Suprapubic skin (tissue), 4 donors: Measurements from ENCODE around the gene PAX5. TPM values are rescaled to one million over a fixed set of nuclear protein-coding genes. Genes with fewer than 3 reads are reported as not detected.
"Not testable (repeated sequence)": the region's sequence is repeated elsewhere in the genome, so short reads cannot be mapped to it uniquely, and the experiment has no call there.

Experiments
- DNase-seq, 2 donors: peaks; one replicate each; pipeline ENCODE4 v3.0.0-alpha.2; 2019; ENCODE audit warnings: low spot score in 2 of 2
- H3K27ac ChIP-seq: fragments of 200-600 bp; sonication (generic); one replicate; pipeline ENCODE4 v1.5.1; 2019
- H3K27me3 ChIP-seq: fragments of 200-600 bp; sonication (generic); one replicate; pipeline ENCODE4 v1.5.1; 2019
- H3K36me3 ChIP-seq: fragments of 200-600 bp; sonication (generic); one replicate; pipeline ENCODE4 v1.5.1; 2019
- H3K4me1 ChIP-seq: fragments of 200-600 bp; sonication (generic); one replicate; pipeline ENCODE4 v1.5.1; 2019
- H3K4me3 ChIP-seq: fragments of 200-600 bp; sonication (generic); one replicate; pipeline ENCODE4 v1.5.1; 2019; ENCODE audit warnings: mild to moderate bottlenecking
- H3K9me3 ChIP-seq: fragments of 200-600 bp; sonication (generic); one replicate; pipeline ENCODE4 v1.5.1; 2019
- CTCF ChIP-seq, 2 donors: fragments of 200-600 bp in 1 of 2; fragments of 450-650 bp in 1 of 2; sonication (generic) in 1 of 2; IDR thresholded peaks; one replicate each; pipeline ENCODE4 v1.5.1; 2016 to 2019; ENCODE audit warnings: antibody characterized with exemption in 2 of 2, mild to moderate bottlenecking in 1 of 2, moderate library complexity in 1 of 2
- EP300 ChIP-seq: sonication (generic); formaldehyde crosslinking; IDR thresholded peaks from one replicate; pipeline ENCODE4 v1.6.1; 2017; ENCODE audit warnings: antibody characterized with exemption
- POLR2A ChIP-seq, 2 donors: fragments of 450-650 bp; IDR thresholded peaks; one replicate each; pipeline ENCODE4 v1.6.1; 2017; ENCODE audit warnings: antibody characterized with exemption in 2 of 2, mild to moderate bottlenecking in 2 of 2, moderate library complexity in 2 of 2
- POLR2AphosphoS5 ChIP-seq, 3 donors: sonication (generic); formaldehyde crosslinking; IDR thresholded peaks; one replicate each; pipeline ENCODE4 v1.6.1; 2017; ENCODE audit warnings: antibody characterized with exemption in 3 of 3
- WGBS: methylation state at CpG from one replicate; pipeline ENCODE4 v1.1.5; 2018; 5-methylcytosine and 5-hydroxymethylcytosine counted together
- total RNA-seq, 4 donors: library from RNA; depleted of rRNA; stranded (reverse); fragments of >200 nt; gene quantifications; one replicate each; pipeline ENCODE4 v1.1.0, GENCODE V29; 2016

PAX5 gene
- total RNA-seq, 4 donors from 2014 or later: 0.04 TPM; not detected in 3

GRCh38 chr9:37066139-37066725 is 32.2 kb upstream of the PAX5 start:
- Histone ChIP-seq H3K27me3 (peaks cover 37% of the 10 kb centered on the region), H3K9me3 (no peaks in the 10 kb centered on the region), H3K4me1 (no peaks in the 10 kb centered on the region), H3K4me3 (no peak overlapping the region), H3K27ac (no peak overlapping the region), H3K36me3 (no peaks in the 10 kb centered on the region)
- DNase-seq: no peak
- no peak for TF ChIP-seq POLR2AphosphoS5 (IDR thresholded peaks at IDR 0.05)
- no peak for TF ChIP-seq CTCF (IDR thresholded peaks at IDR 0.05)
- TF ChIP-seq POLR2A (IDR thresholded peaks at IDR 0.05): no peak
- no peak for TF ChIP-seq EP300
- WGBS: 40% methylated on average over 3 of the region's 3 CpGs

GRCh38 chr9:37062336-37062735 is 28.3 kb upstream of the PAX5 start:
- Histone ChIP-seq H3K4me3 (no peak overlapping the region), H3K4me1 (no peaks in the 10 kb centered on the region), H3K36me3 (no peaks in the 10 kb centered on the region), H3K9me3 (no peaks in the 10 kb centered on the region), H3K27ac (no peak overlapping the region), H3K27me3 (peaks cover 52% of the 10 kb centered on the region)
- DNase-seq: no peak
- WGBS: 89% methylated on average over 4 of the region's 4 CpGs
- no peak for TF ChIP-seq POLR2AphosphoS5 (IDR thresholded peaks at IDR 0.05)
- TF ChIP-seq CTCF (IDR thresholded peaks at IDR 0.05): no peak
- no peak for TF ChIP-seq EP300
- TF ChIP-seq POLR2A (IDR thresholded peaks at IDR 0.05): no peak

- peaks cover 52% of the 10 kb centered on the region for H3K27me3 ChIP-seq
- H3K27ac ChIP-seq: no peak overlapping the region
- H3K36me3 ChIP-seq: no peaks in the 10 kb centered on the region
- TF ChIP-seq POLR2A (IDR thresholded peaks at IDR 0.05): no peak
- no peak for TF ChIP-seq EP300
- no peak for TF ChIP-seq CTCF (IDR thresholded peaks at IDR 0.05)
- TF ChIP-seq POLR2AphosphoS5 (IDR thresholded peaks at IDR 0.05): no peak
- 79% methylated on average over 2 of the region's 2 CpGs for WGBS
- DNase-seq: no peak
- no peaks in the 10 kb centered on the region for H3K4me1 ChIP-seq
- H3K9me3 ChIP-seq: no peaks in the 10 kb centered on the region
- H3K4me3 ChIP-seq: no peak overlapping the region
Measured at GRCh38 chr9:37061768-37062167, 27.7 kb upstream of the PAX5 start.

GRCh38 chr9:37060833-37061232 is 26.8 kb upstream of the PAX5 start:
- Histone ChIP-seq H3K9me3 (no peaks in the 10 kb centered on the region), H3K27me3 (peaks cover 51% of the 10 kb centered on the region), H3K4me3 (no peak overlapping the region), H3K27ac (no peak overlapping the region), H3K4me1 (no peaks in the 10 kb centered on the region), H3K36me3 (no peaks in the 10 kb centered on the region)
- 80% methylated on average over 4 of the region's 4 CpGs for WGBS
- no peak for TF ChIP-seq POLR2AphosphoS5 (IDR thresholded peaks at IDR 0.05)
- TF ChIP-seq POLR2A (IDR thresholded peaks at IDR 0.05): no peak
- TF ChIP-seq EP300: no peak
- TF ChIP-seq CTCF (IDR thresholded peaks at IDR 0.05): no peak
- no peak for DNase-seq

- TF ChIP-seq CTCF (IDR thresholded peaks at IDR 0.05) (no peak), EP300 (no peak), POLR2A (IDR thresholded peaks at IDR 0.05) (no peak), POLR2AphosphoS5 (IDR thresholded peaks at IDR 0.05) (no peak)
- no peaks in the 10 kb centered on the region for H3K4me1 ChIP-seq
- H3K4me3 ChIP-seq: no peak overlapping the region
- peaks cover 68% of the 10 kb centered on the region for H3K27me3 ChIP-seq
- H3K27ac ChIP-seq: no peak overlapping the region
- WGBS: 65% methylated on average over 2 of the region's 2 CpGs
- DNase-seq: no peak
- no peaks in the 10 kb centered on the region for H3K36me3 ChIP-seq
- H3K9me3 ChIP-seq: no peaks in the 10 kb centered on the region
Measured at GRCh38 chr9:37056046-37056920, 22.2 kb upstream of the PAX5 start.

GRCh38 chr9:37054363-37054720 is 20.3 kb upstream of the PAX5 start:
- DNase-seq, H3K9me3 ChIP-seq, H3K4me3 ChIP-seq, H3K4me1 ChIP-seq, H3K36me3 ChIP-seq, H3K27ac ChIP-seq: not testable (repeated sequence)
- H3K27me3 ChIP-seq: peaks cover 70% of the 10 kb centered on the region
- 52% methylated on average over 2 of the region's 2 CpGs for WGBS
